Measurements from ENCODE around the gene GALNT1.

Gene GALNT1

GRCh38 chr18:35618696-35619095 is 37.2 kb downstream of the GALNT1 start:
- DNase-seq, result no peak

DNA sequence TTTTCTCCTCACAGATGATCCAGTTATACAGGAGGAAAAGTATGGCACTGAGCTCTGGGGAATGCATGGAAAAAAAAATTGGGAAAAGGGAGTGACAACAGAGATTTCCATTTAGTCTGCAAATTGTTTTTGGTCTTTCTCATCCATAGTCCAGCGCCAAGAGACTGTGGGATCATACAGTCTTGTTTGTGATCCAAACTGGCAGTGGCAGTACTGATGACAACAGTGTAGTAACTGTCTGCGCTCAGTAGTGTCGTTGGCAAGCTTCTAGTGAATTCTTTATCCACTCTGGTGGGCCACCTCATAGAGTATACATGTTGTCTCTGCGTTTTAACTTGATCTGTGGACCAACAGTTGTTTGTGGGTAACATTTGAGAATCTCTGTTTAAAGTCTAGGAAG is 37.9 kb downstream of the GALNT1 start:
- DNase-seq, result no peak

- no peak for DNase-seq
Measured at GRCh38 chr18:35619941-35620340, 38.4 kb downstream of the GALNT1 start.

GRCh38 chr18:35620765-35621164 is 39.2 kb downstream of the GALNT1 start:
- no peak for DNase-seq

GRCh38 chr18:35623255-35623654 is 41.7 kb downstream of the GALNT1 start:
- no peak for DNase-seq

- no peak for DNase-seq
Measured at GRCh38 chr18:35624146-35624545, 42.6 kb downstream of the GALNT1 start.

DNA sequence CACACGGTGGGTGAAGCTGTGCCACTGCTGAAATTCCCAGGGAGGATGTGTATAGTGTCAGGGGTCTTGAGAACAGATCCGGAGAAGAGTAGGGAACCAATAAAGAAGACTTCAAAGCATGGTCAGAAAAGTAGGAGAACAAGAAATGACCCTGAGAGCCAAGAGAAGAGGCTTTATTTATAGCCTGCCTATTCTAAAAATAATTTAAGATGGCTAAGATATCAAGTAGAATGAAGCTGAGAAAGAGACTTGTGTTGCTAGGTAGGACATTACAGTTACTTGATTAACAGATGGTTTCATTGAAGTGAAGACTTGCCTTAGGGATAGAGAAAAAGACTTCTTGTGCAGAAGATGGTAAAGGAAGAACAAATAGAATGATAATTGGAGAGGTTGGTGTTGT is 43.7 kb downstream of the GALNT1 start:
- no peak for DNase-seq

DNA sequence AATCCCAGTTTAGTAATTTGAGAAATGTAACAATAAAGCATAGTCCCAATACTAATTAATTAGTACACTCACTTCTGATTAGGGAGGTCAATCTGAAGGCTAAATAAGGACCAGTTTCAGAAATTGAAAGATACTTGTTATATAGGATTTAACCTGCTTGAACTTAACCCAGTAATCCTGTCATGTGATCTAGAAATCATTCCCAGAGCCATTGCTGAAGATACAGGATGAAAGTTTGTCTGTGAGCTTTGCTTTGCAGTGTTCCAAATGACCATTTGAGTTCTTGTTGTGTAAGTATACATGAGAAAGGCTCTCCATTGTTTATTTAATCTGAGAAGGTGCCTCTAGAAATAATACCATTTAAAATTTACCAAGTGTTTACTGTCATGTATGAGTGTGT is 52.2 kb downstream of the GALNT1 start:
- no peak for DNase-seq

DNA sequence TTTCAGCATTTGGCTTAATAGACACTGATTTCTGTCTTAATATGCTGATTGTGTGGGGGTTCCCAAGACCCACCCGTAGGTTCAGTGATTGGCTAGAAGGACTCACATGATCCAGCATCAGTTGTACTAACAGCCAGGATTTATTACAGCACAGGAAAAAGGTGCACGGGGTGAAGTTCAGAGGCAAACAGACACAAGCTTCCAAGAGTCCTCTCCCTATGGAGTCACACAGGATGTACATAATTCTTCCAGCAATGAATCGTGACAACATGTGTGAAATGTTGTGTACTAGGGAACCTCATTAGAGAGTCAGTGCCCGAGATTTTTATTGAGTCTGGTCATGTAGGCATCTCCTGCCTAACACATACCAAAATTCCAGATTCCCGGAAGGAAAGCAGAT is 52.8 kb downstream of the GALNT1 start:
- no peak for DNase-seq

DNA sequence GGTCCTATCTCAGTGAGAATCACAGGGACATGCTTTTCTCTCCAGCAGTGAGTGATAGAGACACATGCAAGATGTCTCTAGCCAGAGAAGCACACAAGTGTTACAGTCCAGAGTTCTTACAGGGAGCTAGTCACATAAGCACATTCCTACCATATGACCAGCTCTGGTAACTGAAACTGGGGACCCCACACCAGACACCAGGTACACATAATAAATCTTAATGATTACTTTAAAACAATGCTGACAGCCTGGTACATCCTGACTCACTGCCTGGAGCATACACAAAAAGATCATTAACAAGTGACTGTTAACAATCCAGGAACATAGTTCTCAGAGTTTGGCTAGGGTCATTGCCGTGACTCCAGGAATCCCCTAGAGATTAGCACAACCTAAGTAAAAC is 53.6 kb downstream of the GALNT1 start:
- DNase-seq, result no peak

GRCh38 chr18:35637227-35637626 is 55.7 kb downstream of the GALNT1 start:
- no peak for DNase-seq

- no peak for DNase-seq
Measured at GRCh38 chr18:35639296-35639695, 57.8 kb downstream of the GALNT1 start.

DNA sequence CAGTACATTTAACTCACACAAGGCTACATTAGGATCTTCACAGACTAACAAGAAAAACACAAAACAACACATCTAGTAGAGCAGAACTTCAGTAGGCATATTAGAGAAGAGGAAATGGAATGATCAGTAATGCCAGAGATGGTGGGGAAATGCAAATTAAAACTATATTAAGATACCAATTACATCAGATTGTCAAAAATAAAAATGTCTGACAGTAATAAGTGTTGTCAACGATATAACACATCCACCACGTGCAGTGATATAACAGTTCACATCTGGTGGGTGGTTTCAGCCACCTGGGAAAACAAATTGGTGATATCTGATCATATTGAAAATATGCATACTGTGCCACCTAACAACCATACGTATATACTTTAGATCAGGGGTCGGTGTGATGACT is 59.9 kb downstream of the GALNT1 start:
- no peak for DNase-seq

DNA sequence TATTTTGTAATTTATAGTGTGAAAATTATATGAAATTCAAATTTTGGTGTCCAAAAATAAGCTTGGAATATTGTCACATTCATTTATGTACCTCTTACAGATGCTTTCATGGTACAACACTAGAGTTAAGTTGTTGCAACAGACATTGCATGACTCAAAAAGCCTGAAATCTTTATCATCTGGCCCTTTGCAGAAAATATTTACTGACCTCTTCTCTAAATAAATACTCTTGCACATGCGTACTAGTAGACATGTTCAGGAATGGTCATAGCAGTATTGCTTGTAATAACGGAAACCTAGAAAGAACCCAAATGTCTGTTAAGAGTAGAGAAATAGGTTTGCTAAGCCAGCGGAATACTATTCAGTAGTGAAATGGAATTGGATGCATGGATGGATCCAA is 60.4 kb downstream of the GALNT1 start:
- no peak for DNase-seq

GRCh38 chr18:35642802-35643201 is 61.3 kb downstream of the GALNT1 start:
- DNase-seq, result no peak

GRCh38 chr18:35646449-35646848 is 64.9 kb downstream of the GALNT1 start:
- DNase-seq, result no peak

DNA sequence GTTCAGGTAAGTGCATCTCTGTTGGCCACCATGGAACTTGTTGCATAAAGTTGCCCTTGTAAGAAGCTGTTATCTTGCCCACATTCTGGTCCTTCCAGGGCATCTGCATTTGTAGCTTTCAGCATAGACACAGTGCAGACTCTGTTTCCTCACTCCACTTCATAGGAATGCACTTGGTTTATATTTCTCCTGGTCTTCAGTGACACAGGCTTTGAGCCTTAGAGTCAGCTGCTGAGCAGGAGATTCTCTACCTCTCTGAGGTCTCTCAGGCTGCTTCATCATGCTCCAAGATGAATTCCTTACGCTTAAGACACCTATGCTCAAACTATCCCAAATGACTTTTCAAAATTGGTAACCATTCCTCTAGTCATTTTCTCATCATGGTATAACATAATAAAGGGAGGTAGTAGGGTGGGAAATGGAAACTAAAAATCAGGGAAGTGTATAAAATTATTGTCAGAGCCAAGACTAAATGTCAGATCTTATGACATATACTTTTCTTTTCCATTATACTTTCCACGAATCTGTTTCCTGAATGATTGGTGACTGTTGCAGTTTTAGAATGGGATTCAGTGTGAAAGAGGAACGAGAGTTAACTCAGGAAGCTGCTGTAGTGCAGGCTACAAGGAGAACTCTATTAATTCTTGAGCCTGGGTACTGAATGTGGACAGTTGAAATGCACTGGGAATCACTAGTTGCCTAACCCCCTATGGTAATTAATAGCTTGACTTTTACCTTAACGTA is 72.0 kb downstream of the GALNT1 start:
- DNase-seq, result no peak

GRCh38 chr18:35658112-35658511 is 76.6 kb downstream of the GALNT1 start:
- DNase-seq, result no peak

DNA sequence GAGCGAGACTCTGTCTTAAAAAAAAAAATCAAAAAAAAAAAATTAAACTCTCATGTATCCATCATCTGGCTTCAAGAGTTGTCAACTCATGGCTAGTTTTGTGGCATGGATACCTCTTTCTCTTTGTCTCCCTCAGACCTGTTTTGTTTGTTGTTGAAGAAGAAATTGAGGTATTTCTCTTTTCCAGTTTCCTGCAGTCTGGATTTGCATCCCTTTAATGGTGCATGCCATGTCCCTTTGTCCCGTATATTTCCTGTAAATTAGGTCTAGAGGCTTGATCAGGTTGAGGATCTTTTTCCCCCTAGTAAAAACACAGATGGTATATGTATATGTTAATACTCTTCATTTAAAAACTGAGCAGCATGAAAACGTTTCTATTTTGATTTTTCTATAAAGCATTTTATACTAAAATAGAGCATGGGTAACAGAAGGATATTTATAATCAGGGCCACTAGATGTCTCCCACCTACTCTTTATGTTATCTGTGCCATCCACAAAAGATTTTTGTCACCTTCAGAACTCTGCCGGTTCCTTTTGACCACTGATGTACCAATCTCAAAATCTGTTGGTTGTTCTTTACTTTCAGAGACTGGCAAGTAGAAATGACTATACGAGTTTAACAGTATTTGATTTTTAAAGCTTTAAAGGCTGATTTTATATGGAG is 80.1 kb downstream of the GALNT1 start:
- no peak for DNase-seq

DNA sequence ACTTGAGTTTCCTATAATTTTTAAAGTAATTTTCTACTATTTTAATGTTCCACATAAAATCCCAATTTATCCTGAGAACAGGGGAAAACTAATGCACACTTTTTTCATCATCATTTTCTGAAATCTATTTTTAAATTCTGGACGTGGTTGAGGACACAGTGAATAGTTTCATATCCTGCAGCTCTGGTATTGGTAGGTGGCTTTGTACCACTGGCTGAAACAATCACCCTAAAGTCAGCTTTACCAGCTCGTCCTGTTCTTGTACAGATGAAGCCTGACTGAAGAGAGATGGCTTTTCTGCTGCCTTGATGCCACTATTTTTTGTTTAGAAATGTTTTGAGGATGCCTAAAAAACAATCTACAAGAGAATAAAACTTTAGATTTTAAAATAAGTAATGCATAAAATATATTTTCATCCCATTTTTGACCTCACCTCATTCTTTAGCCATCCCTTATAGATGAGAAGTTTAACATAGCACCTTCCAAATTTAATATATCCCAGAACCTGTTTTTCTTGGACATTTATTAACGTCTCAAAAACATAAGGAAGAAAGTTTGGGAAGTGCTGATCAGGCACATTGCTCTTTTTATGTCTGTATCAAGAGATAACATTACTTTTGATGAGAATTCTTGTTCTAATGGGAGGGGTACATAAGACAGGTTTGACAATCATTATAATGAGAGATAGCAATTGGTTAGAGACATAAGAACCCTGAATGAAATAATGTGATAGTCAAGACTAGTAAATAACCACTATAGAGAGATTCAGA is 80.9 kb downstream of the GALNT1 start:
- no peak for DNase-seq

- no peak for DNase-seq
Measured at GRCh38 chr18:35671966-35672603, 90.5 kb downstream of the GALNT1 start.

DNA sequence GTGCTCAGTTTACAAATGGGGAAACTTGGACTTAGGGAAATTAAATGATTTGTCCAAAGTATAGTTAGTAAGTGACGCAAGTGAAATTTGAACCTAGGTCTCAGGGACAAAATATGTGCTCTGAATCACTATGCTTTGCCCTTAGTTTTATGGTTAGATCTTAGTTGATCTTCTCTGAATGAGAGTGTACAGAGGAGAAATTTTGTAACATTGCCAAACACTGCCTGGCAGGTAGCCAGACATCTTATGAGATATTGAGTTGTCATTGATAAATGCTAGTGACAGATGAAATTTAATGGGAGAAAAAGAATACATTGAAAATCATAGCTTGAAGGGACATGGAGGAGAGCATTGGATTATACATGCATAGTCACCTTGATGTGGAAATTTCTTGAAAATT is 91.4 kb downstream of the GALNT1 start:
- DNase-seq, result no peak

DNA sequence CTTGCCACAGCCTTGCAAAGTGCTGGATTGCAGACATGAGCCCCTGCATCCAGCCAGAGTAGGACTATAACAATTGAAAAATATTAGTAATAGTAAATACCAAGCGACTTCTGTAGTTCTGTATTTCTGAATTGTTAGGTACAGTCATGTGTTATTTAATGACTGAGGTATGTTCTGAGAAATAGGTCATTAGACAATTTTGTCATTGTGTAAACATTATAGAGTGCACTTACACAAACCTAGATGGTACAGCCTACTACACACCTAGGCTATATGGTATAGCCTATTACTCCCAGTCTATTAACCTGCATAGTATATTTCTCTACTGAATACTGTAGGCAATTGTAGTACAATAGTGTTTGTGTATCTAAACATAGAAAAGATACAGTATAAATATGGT is 92.1 kb downstream of the GALNT1 start:
- DNase-seq, result no peak

DNA sequence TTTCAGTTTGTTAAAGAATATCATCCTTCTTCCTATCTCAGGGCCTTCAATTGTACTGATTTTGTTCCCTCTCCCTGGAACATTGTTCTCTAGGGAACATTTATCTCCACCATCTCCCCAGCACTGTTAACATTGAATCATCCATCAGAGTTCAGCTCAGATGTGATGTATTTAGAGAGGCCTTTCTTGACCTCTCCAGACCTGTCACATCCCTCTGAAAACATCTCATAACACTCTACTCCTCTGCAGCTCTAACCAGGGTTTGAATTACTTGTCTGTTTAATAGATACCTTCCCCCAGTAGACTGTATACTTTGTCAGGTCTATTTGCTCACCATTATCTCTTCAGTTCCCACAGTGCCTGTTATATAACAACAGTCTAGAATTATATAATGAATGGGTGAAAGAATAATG is 98.6 kb downstream of the GALNT1 start:
- DNase-seq, result no peak
